ENCODE data around the gene BARX1. TPM values are rescaled to one million over a fixed set of nuclear protein-coding genes. Genes with fewer than 3 reads are reported as not detected.

BARX1 gene
- total and polyA plus RNA-seq, 9 of the 15 experiments (the other 6 are each of a cell fraction or from before 2014, with no cell fraction given): 0.11 to 0.14 TPM; not detected in 7

DNA sequence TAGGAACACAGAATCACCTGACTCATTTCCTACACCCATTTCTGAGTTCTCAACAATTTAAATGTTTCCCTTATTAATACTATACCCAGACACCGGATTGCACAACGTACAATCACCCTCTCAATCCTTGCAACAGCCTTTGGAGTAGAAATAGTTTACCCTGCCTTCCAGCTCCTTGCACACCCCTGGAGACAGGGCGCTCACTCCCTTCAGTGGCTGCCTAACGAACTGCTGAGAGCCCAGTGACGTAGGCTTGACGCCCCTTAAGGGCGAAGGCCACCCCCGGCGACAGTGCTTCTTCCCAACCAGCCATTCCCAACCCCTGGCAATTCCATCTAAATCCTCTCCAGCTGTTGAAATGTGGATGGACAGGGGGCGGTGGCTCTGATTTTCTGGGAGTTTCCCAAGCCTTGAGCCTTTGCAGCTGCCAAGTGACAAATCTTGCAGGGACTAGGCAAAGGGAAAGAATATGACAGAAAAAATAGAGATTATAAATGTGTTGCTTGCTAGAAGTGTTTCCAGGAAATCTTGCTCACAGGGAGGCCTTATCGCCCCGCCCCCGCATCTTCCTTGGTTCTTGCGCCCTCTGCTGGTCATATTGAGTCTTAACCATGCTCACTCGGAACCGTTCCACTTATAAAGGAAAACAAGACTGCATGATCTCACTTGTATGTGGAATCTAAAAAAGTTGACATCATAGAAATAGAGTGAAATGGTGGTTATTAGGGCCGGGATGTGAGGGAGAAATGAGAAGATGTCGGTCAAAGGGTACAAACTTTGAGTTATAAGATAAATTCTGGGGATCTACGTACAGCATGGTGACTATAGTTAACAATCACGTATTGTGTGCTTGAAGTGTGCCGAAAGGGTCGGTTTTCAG is 7.6 kb upstream of the BARX1 start (continued):
- TF ChIP-seq ZNF134 (CRISPR knock-in tag; conservative IDR thresholded peaks at IDR 0.05) (no peak), KHSRP (IDR thresholded peaks at IDR 0.05) (no peak), ZNF699 (CRISPR knock-in tag; IDR thresholded peaks at IDR 0.05; ENCODE audit: insufficient replicate concordance) (no peak), RFX1 (IDR thresholded peaks at IDR 0.05) (no peak), KDM4B (IDR thresholded peaks at IDR 0.05; ENCODE audit: borderline replicate concordance in 2 of 2, low read depth in 1 of 2) (no peak), KDM5B (IDR thresholded peaks at IDR 0.05; ENCODE audit: insufficient replicate concordance, low read depth, low read length) (no peak), ZNF785 (CRISPR knock-in tag; IDR thresholded peaks at IDR 0.05) (no peak), POLR3G (IDR thresholded peaks at IDR 0.05; ENCODE audit: extremely low read depth, insufficient read length, insufficient replicate concordance) (no peak), ZNF444 (CRISPR knock-in tag; IDR thresholded peaks at IDR 0.05) (no peak), STAG1 (CRISPR knock-in tag; IDR thresholded peaks at IDR 0.05; ENCODE audit: borderline replicate concordance) (peak; percentile 37; the same call in 1 of the 2 replicates), PTTG1 (tag; IDR thresholded peaks at IDR 0.05; ENCODE audit: low read depth) (no peak), ZNF518B (CRISPR knock-in tag; IDR thresholded peaks at IDR 0.05) (no peak), ID3 (CRISPR knock-in tag; IDR thresholded peaks at IDR 0.05) (no peak), ID3 (tag; IDR thresholded peaks at IDR 0.05) (no peak), CREB5 (CRISPR knock-in tag; IDR thresholded peaks at IDR 0.05) (no peak), TAF7 (tag; IDR thresholded peaks at IDR 0.05) (no peak), HSF4 (CRISPR knock-in tag; IDR thresholded peaks at IDR 0.05; ENCODE audit: borderline replicate concordance) (no peak)
- TF ChIP-seq, protein P1, sequence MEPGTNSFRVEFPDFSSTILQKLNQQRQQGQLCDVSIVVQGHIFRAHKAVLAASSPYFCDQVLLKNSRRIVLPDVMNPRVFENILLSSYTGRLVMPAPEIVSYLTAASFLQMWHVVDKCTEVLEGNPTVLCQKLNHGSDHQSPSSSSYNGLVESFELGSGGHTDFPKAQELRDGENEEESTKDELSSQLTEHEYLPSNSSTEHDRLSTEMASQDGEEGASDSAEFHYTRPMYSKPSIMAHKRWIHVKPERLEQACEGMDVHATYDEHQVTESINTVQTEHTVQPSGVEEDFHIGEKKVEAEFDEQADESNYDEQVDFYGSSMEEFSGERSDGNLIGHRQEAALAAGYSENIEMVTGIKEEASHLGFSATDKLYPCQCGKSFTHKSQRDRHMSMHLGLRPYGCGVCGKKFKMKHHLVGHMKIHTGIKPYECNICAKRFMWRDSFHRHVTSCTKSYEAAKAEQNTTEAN (CRISPR knock-in tag; IDR thresholded peaks at IDR 0.05): no peak
